T-helper 1 cell treated with Interleukin-12 subunit alpha and Interleukin-12 subunit beta and Interleukin-4 antibody, amounts not matched to agents 30 ng/mL and 1 ng/mL, for 36 hours (primary cell): Measurements from ENCODE around the gene PDCD4. TPM values are rescaled to one million over a fixed set of nuclear protein-coding genes. Genes with fewer than 3 reads are reported as not detected.
"Not testable (repeated sequence)": the region's sequence is repeated elsewhere in the genome, so short reads cannot be mapped to it uniquely, and the experiment has no call there.

Experiments used
- intact Hi-C: fragments of 100-400 bp; cut with micrococcal nuclease; formaldehyde crosslinking; loops from one replicate; pipeline ENCODE4 v1.15.1; 2024
- total RNA-seq: library from RNA; stranded (reverse); gene quantifications from 2 replicates; pipeline ENCODE4 v1.2.3, GENCODE V29; 2022

PDCD4 gene
- total RNA-seq, 1 donor from 2014 or later = 89.9 TPM

- intact Hi-C loops = loop anchor here (1.0 kb wide), 3 partner anchors 8 to 17 kb away; no protein-coding TSS in a partner anchor
Observed at GRCh38 chr10:110859973-110860376, 11.8 kb upstream of the PDCD4 start.

- intact Hi-C loops = loop anchor here (1.0 kb wide), 3 partner anchors 8 to 17 kb away; no protein-coding TSS in a partner anchor
Observed at GRCh38 chr10:110860576-110861241, 11.0 kb upstream of the PDCD4 start.

- intact Hi-C loops = no loop called here
Observed at GRCh38 chr10:110861476-110861875, 10.3 kb upstream of the PDCD4 start.

- intact Hi-C loops = no loop called here
Observed at GRCh38 chr10:110861930-110862649, 9.6 kb upstream of the PDCD4 start.

- intact Hi-C loops = no loop called here
Observed at GRCh38 chr10:110862961-110863360, 8.8 kb upstream of the PDCD4 start.

- intact Hi-C loops = no loop called here
Observed at GRCh38 chr10:110863361-110863760, 8.4 kb upstream of the PDCD4 start.

GRCh38 chr10:110863956-110864355, 7.8 kb upstream of the PDCD4 start:
- intact Hi-C loops = loop anchor here (1.0 to 2.0 kb wide), 8 partner anchors 8 to 449 kb away; partner anchors contain the start of genes BBIP1 and SHOC2

- intact Hi-C loops = loop anchor here (1.0 to 2.0 kb wide), 8 partner anchors 8 to 450 kb away; partner anchors contain the start of genes BBIP1 and SHOC2
Observed at GRCh38 chr10:110864662-110865140, 7.0 kb upstream of the PDCD4 start.

GRCh38 chr10:110865186-110865808, 6.4 kb upstream of the PDCD4 start:
- intact Hi-C loops = loop anchor here (2.0 kb wide), 2 partner anchors 62 to 450 kb away; no protein-coding TSS in a partner anchor

- intact Hi-C loops = loop anchor here (2.0 kb wide), 2 partner anchors 63 to 451 kb away; no protein-coding TSS in a partner anchor
Observed at GRCh38 chr10:110865809-110866482, 5.8 kb upstream of the PDCD4 start.

- intact Hi-C loops = not testable (repeated sequence)
Observed at GRCh38 chr10:110867011-110867806, 4.5 kb upstream of the PDCD4 start.

- intact Hi-C loops = no loop called here
Observed at GRCh38 chr10:110867807-110868465, 3.8 kb upstream of the PDCD4 start.

GRCh38 chr10:110868981-110869380, 2.7 kb upstream of the PDCD4 start:
- intact Hi-C loops = no loop called here

GRCh38 chr10:110870823-110871297, 868 bp upstream of the PDCD4 start:
- intact Hi-C loops = loop anchor here (1.0 to 5.0 kb wide), 11 partner anchors 28 to 948 kb away; partner anchors contain the start of genes BBIP1, SHOC2, SMC3 and XPNPEP1

- intact Hi-C loops = loop anchor here (1.0 to 5.0 kb wide), 12 partner anchors 8 to 805 kb away; partner anchors contain the start of genes SMC3 and SMNDC1
Observed at GRCh38 chr10:110872145-110872983, 636 bp downstream of the PDCD4 start.

GRCh38 chr10:110872984-110873923, 1.5 kb downstream of the PDCD4 start:
- intact Hi-C loops = loop anchor here (1.0 to 5.0 kb wide), 13 partner anchors 9 to 806 kb away; partner anchors contain the start of genes SMC3 and SMNDC1

- intact Hi-C loops = loop anchor here (1.0 to 5.0 kb wide), 10 partner anchors 9 to 807 kb away; partner anchors contain the start of genes SMC3 and SMNDC1
Observed at GRCh38 chr10:110873951-110874350, 2.2 kb downstream of the PDCD4 start.
